ENCODE measurements around the gene ZSCAN2. TPM values are rescaled to one million over a fixed set of nuclear protein-coding genes. Genes with fewer than 3 reads are reported as not detected.

The ZSCAN2 gene
- total RNA-seq, 3 donors from 2014 or later, result 7.8 to 14.8 (median 14.4) TPM

GRCh38 chr15:84643838-84644237 is 43.0 kb downstream of the ZSCAN2 start:
- intact Hi-C loops (cut with DNase I; ENCODE audit: low total_unique reads), result no loop called here
- TF ChIP-seq POLR2AphosphoS5 (IDR thresholded peaks at IDR 0.05), result no peak
- TF ChIP-seq POLR2A (IDR thresholded peaks at IDR 0.05), result no peak

GRCh38 chr15:84645496-84645895 is 44.7 kb downstream of the ZSCAN2 start:
- Histone ChIP-seq H3K36me3 (peaks cover 15% of the 10 kb centered on the region), H3K27me3 (no peaks in the 10 kb centered on the region), H3K4me1 (no peaks in the 10 kb centered on the region), H3K9me3 (no peaks in the 10 kb centered on the region), H3K27ac (no peak overlapping the region), H3K4me3 (no peak overlapping the region)
- DNase-seq (ENCODE audit: low spot score in 2 of 2), result no peak
- intact Hi-C loops (cut with DNase I; ENCODE audit: low total_unique reads), result no loop called here
- TF ChIP-seq POLR2AphosphoS5 (IDR thresholded peaks at IDR 0.05) (no peak), CTCF (IDR thresholded peaks at IDR 0.05) (no peak), POLR2A (IDR thresholded peaks at IDR 0.05) (no peak)

More at GRCh38 chr15:84643838-84644237, 43.0 kb downstream of the ZSCAN2 start:
- no peaks in the 10 kb centered on the region for H3K4me1 ChIP-seq
- no peak overlapping the region for H3K4me3 ChIP-seq
- no peak overlapping the region for H3K27ac ChIP-seq
- H3K9me3 ChIP-seq, result no peaks in the 10 kb centered on the region
- no peak for DNase-seq (ENCODE audit: low spot score in 2 of 2)
- H3K27me3 ChIP-seq, result no peaks in the 10 kb centered on the region
- peaks cover 15% of the 10 kb centered on the region for H3K36me3 ChIP-seq

GRCh38 chr15:84645997-84646396 is 45.2 kb downstream of the ZSCAN2 start:
- no peak overlapping the region for H3K4me3 ChIP-seq
- H3K27ac ChIP-seq, result no peak overlapping the region
- H3K36me3 ChIP-seq, result peaks cover 15% of the 10 kb centered on the region
- intact Hi-C loops (cut with DNase I; ENCODE audit: low total_unique reads), result no loop called here
- TF ChIP-seq POLR2AphosphoS5 (IDR thresholded peaks at IDR 0.05), result no peak
- no peak for TF ChIP-seq CTCF (IDR thresholded peaks at IDR 0.05)
- no peak for TF ChIP-seq POLR2A (IDR thresholded peaks at IDR 0.05)
- no peaks in the 10 kb centered on the region for H3K4me1 ChIP-seq
- no peaks in the 10 kb centered on the region for H3K27me3 ChIP-seq
- H3K9me3 ChIP-seq, result no peaks in the 10 kb centered on the region
- DNase-seq (ENCODE audit: low spot score in 2 of 2), result no peak

GRCh38 chr15:84647726-84648125 is 46.9 kb downstream of the ZSCAN2 start:
- H3K9me3 ChIP-seq, result no peaks in the 10 kb centered on the region
- TF ChIP-seq POLR2AphosphoS5 (IDR thresholded peaks at IDR 0.05) (no peak), POLR2A (IDR thresholded peaks at IDR 0.05) (no peak), CTCF (IDR thresholded peaks at IDR 0.05) (no peak)
- H3K36me3 ChIP-seq, result peaks cover 15% of the 10 kb centered on the region
- no peak overlapping the region for H3K4me3 ChIP-seq
- no peaks in the 10 kb centered on the region for H3K27me3 ChIP-seq
- intact Hi-C loops (cut with DNase I; ENCODE audit: low total_unique reads), result no loop called here
- no peak overlapping the region for H3K27ac ChIP-seq
- DNase-seq (ENCODE audit: low spot score in 2 of 2), result no peak
- H3K4me1 ChIP-seq, result peaks cover 0 to 2% of the 10 kb centered on the region in 2 donors

- H3K4me1 ChIP-seq, result peaks cover 4 to 10% of the 10 kb centered on the region in 2 donors
- peaks cover 15% of the 10 kb centered on the region for H3K36me3 ChIP-seq
- H3K4me3 ChIP-seq, result no peak overlapping the region
- H3K27me3 ChIP-seq, result no peaks in the 10 kb centered on the region
- TF ChIP-seq POLR2A (IDR thresholded peaks at IDR 0.05) (no peak), POLR2AphosphoS5 (IDR thresholded peaks at IDR 0.05) (no peak), CTCF (IDR thresholded peaks at IDR 0.05) (no peak)
- no peaks in the 10 kb centered on the region for H3K9me3 ChIP-seq
- DNase-seq (ENCODE audit: low spot score in 2 of 2), result no peak
- H3K27ac ChIP-seq, result no peak overlapping the region
- intact Hi-C loops (cut with DNase I; ENCODE audit: low total_unique reads), result no loop called here
Measured at GRCh38 chr15:84648539-84648938, 47.7 kb downstream of the ZSCAN2 start.

GRCh38 chr15:84649706-84650105 is 48.9 kb downstream of the ZSCAN2 start:
- Histone ChIP-seq H3K27ac (no peak overlapping the region), H3K9me3 (no peaks in the 10 kb centered on the region), H3K4me3 (no peak overlapping the region), H3K27me3 (no peaks in the 10 kb centered on the region), H3K4me1 (peaks cover 4 to 10% of the 10 kb centered on the region in 2 donors), H3K36me3 (peaks cover 15% of the 10 kb centered on the region)
- intact Hi-C loops (cut with DNase I; ENCODE audit: low total_unique reads), result no loop called here
- DNase-seq (ENCODE audit: low spot score in 2 of 2), result no peak
- TF ChIP-seq POLR2AphosphoS5 (IDR thresholded peaks at IDR 0.05) (no peak), CTCF (IDR thresholded peaks at IDR 0.05) (no peak), POLR2A (IDR thresholded peaks at IDR 0.05) (no peak)
